ENCODE results near the gene CLEC10A. TPM values are rescaled to one million over a fixed set of nuclear protein-coding genes. Genes with fewer than 3 reads are reported as not detected.

CLEC10A gene
- total and polyA plus RNA-seq, 2 donors (not counting 3 experiments of a cell fraction or from before 2014, with no cell fraction given) = 0.14 TPM; not detected in 1

GRCh38 chr17:7110617-7111306 lies 30.7 kb upstream of the CLEC10A start:
- BruUV-seq (replicated peaks) = no TSS peak
- Histone ChIP-seq H3K9me1 (replicated peaks; ENCODE audit: control insufficient read depth, extremely low read depth, insufficient read depth, low read length) (no peaks in the 10 kb centered on the region), H3K36me3 (ENCODE audit: control insufficient read depth in 2 of 2, extremely low read depth in 1 of 2, insufficient read depth in 2 of 2, low read length in 2 of 2) (no peaks in the 10 kb centered on the region), H3K4me2 (ENCODE audit: insufficient read depth, low read length) (no peak overlapping the region), H3K27ac (ENCODE audit: insufficient read depth, low read depth, low read length) (no peak overlapping the region), H3K9me3 (replicated peaks; ENCODE audit: control insufficient read depth, insufficient read depth, low read length) (no peaks in the 10 kb centered on the region), H3K4me1 (ENCODE audit: control insufficient read depth, extremely low read depth, insufficient read depth, low read length) (no peaks in the 10 kb centered on the region), H3K27me3 (ENCODE audit: control insufficient read depth in 2 of 2, insufficient read depth in 2 of 2, low read length in 2 of 2) (peaks cover 0 to 1% of the 10 kb centered on the region in 2 experiments), H3K4me3 (replicated peaks in 1 of 3; ENCODE audit: insufficient read depth in 1 of 3, low read depth in 1 of 3, low read length in 3 of 3) (no peak overlapping the region), H4K20me1 (replicated peaks; ENCODE audit: control insufficient read depth, extremely low read depth, insufficient read depth, low read length) (no peaks in the 10 kb centered on the region), H3K9ac (replicated peaks; ENCODE audit: extremely low read depth, insufficient read depth, low read length) (no peak overlapping the region), H2AFZ (ENCODE audit: low read depth, low read length) (no peak overlapping the region), H3K79me2 (ENCODE audit: control insufficient read depth, insufficient read depth, low read length) (no peaks in the 10 kb centered on the region)
- dilution Hi-C loops (cut with MboI; ENCODE audit: extremely low pct_ligation_motif_present, low sequenced_read_pairs) (no loop called here), intact Hi-C loops (cut with micrococcal nuclease) (no loop called here)
- no peak for FAIRE-seq
- CTCF ChIA-PET = interaction anchor here (1.1 kb wide), 1 partner anchor 58 kb away, joined by 3 read pairs; no protein-coding TSS in a partner anchor
- TF ChIP-seq MAX (IDR thresholded peaks at IDR 0.05; ENCODE audit: insufficient read depth, insufficient read length) (no peak), EZH2 (IDR thresholded peaks at IDR 0.05; ENCODE audit: borderline replicate concordance, low read depth, low read length, severe bottlenecking) (no peak), POLR2AphosphoS5 (IDR thresholded peaks at IDR 0.05; ENCODE audit: insufficient read depth, low read depth, low read length) (no peak), CTCF (IDR thresholded peaks at IDR 0.05; ENCODE audit: extremely low read depth in 1 of 2, insufficient read depth in 1 of 2, low read depth in 1 of 2, low read length in 2 of 2) (no peak), POLR2A (IDR thresholded peaks at IDR 0.05; ENCODE audit: low read depth, low read length) (no peak), MYC (IDR thresholded peaks at IDR 0.05; ENCODE audit: low read depth, low read length) (no peak), FOS (IDR thresholded peaks at IDR 0.05; ENCODE audit: borderline replicate concordance, insufficient read depth, low read length) (no peak), JUN (IDR thresholded peaks at IDR 0.05; ENCODE audit: borderline replicate concordance, insufficient read depth, insufficient read length, low read depth) (no peak), GATA2 (IDR thresholded peaks at IDR 0.05; ENCODE audit: insufficient read depth, insufficient read length, low read depth, low read length) (no peak)
- no peak for DNase-seq (ENCODE audit: low read depth, low spot score)
- POLR2A ChIA-PET = interaction anchor here (0.6 kb wide), 1 partner anchor 53 kb away, joined by 4 read pairs; no protein-coding TSS in a partner anchor

Measured in endothelial cell of umbilical vein (primary cell).